ENCODE results near the gene RPL4. TPM values are rescaled to one million over a fixed set of nuclear protein-coding genes. Genes with fewer than 3 reads are reported as not detected.
A peak's percentile ranks its signal among the peaks of the same experiment; 100 is the strongest.
"Not testable (repeated sequence)": the region's sequence is repeated elsewhere in the genome, so short reads cannot be mapped to it uniquely, and the experiment has no call there.

RPL4 gene
- total RNA-seq, 2 experiments from 2014 or later: 6,298 to 6,391 TPM

- intact Hi-C loops (cut with micrococcal nuclease): loop anchor here (1.0 kb wide), 2 partner anchors 148 to 987 kb away; partner anchors contain the start of genes DPP8 and TIPIN
- Mint-ChIP-seq H3K4me3 (peak overlapping the region; percentile 99), H3K27ac (peak overlapping the region; percentile 98), H3K27me3 (ENCODE audit: low read depth) (no peaks in the 10 kb centered on the region), H3K4me1 (ENCODE audit: low read depth) (peaks cover 56% of the 10 kb centered on the region), H3K9me3 (no peaks in the 10 kb centered on the region), H3K36me3 (ENCODE audit: low read depth) (peaks cover 57% of the 10 kb centered on the region)
- CTCF ChIA-PET: interaction anchor here (0.6 kb wide), 1 partner anchor 217 kb away, joined by 3 read pairs; no protein-coding TSS in a partner anchor
- no peak for DNase-seq
Observed at GRCh38 chr15:66503780-66504562, 684 bp downstream of the RPL4 start.

GRCh38 chr15:66503041-66503648, 1.5 kb downstream of the RPL4 start:
- intact Hi-C loops (cut with micrococcal nuclease); H3K9me3 Mint-ChIP-seq; DNase-seq; H3K27me3 Mint-ChIP-seq (ENCODE audit: low read depth); CTCF ChIA-PET: not testable (repeated sequence)
- Mint-ChIP-seq H3K36me3 (ENCODE audit: low read depth) (peaks cover 61% of the 10 kb centered on the region), H3K27ac (peak overlapping the region; percentile 98), H3K4me1 (ENCODE audit: low read depth) (peaks cover 60% of the 10 kb centered on the region), H3K4me3 (peak overlapping the region; percentile 99)

DNA sequence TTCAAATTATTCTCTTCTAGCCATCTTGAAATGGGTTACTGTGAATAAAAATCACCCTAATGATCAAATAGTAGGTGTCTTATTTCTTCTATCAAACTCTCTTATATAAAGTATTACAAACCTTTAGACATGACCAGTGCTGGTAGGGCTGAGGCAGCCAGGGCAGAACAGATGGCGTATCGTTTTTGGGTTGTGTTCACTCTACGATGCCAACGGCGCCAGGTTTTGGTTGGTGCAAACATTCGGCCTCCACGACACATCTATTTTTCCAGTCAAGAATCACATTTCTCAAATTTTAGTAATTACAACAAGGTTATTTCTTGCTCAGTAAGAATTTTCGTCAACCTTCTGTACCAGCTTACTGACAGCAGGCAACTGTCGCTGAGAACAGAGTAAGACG, 2.2 kb downstream of the RPL4 start:
- CTCF ChIA-PET: no interaction called here

GRCh38 chr15:66500346-66500745, 4.3 kb downstream of the RPL4 start:
- peak overlapping the region; percentile 98 for H3K27ac Mint-ChIP-seq
- peaks cover 71% of the 10 kb centered on the region for H3K36me3 Mint-ChIP-seq (ENCODE audit: low read depth)
- peaks cover 54% of the 10 kb centered on the region for H3K4me1 Mint-ChIP-seq (ENCODE audit: low read depth)
- DNase-seq; H3K4me3 Mint-ChIP-seq; intact Hi-C loops (cut with micrococcal nuclease); H3K27me3 Mint-ChIP-seq (ENCODE audit: low read depth); H3K9me3 Mint-ChIP-seq: not testable (repeated sequence)
- CTCF ChIA-PET: interaction anchor here (0.6 to 5.9 kb wide), 2 partner anchors 114 to 122 kb away, joined by 4 to 40 read pairs; partner anchors contain the start of gene MAP2K1

More for the DNA sequence above, 2.2 kb downstream of the RPL4 start:
- intact Hi-C loops (cut with micrococcal nuclease): no loop called here
- peaks cover 58% of the 10 kb centered on the region for H3K4me1 Mint-ChIP-seq (ENCODE audit: low read depth)
- DNase-seq: no peak
- H3K27me3 Mint-ChIP-seq (ENCODE audit: low read depth): no peaks in the 10 kb centered on the region
- H3K36me3 Mint-ChIP-seq (ENCODE audit: low read depth): peaks cover 62% of the 10 kb centered on the region
- no peaks in the 10 kb centered on the region for H3K9me3 Mint-ChIP-seq
- H3K4me3 Mint-ChIP-seq: peak overlapping the region; percentile 99
- H3K27ac Mint-ChIP-seq: peak overlapping the region; percentile 98

- Mint-ChIP-seq H3K4me3 (no peak overlapping the region), H3K4me1 (ENCODE audit: low read depth) (peaks cover 61% of the 10 kb centered on the region)
Observed at GRCh38 chr15:66498501-66499386, 5.9 kb downstream of the RPL4 start.

DNA sequence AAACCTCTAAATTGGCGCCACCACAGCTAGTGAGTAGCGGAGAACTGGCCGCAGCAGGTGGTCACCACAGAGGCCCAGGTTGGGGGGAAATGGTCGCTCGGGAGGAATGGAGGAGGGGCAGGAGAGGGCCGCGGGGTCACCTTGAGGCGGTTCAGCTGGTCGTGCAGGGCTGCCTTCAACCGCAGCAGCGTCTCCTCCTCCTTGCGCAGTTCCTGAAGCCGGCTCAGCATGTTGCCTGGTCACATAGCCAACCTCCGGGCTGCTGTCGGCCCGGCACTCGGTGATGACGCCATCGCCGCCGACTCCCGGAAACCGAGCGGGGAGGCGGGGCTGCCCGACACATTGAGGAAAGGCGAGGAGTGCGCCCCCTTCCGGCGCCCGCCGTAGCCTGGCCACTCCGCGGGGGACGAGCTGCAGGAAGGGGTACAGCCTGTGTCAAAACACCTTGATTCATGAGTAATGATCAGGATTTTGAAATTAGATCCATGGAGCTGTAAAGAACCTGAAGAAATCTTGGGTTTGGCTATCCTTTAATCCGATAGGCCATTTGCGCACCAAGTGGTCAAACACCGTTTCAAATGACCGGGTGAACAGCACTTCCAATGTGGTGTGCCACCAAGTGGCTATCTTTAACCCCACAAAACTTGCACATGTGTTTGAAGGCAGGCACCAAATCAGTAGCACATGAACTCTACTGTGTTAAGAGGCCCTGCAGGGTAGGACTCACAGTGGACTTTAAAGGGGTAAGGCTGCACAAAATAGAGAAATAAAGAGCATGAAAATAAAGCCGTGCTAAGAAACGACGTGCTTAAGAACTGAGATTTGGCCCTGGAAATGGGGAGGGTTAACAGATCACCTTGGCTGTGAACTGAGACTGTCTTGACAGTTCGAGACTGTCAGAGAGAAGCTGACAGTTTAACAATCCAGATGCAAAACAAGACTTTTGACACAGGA, 6.9 kb downstream of the RPL4 start, which contains the start of gene SNAPC5:
Gene SNAPC5, minus strand, starts transcription at position 261 of the 954 bp plus-strand sequence. Its CDS starts 31 bp downstream, at position 230.
- Mint-ChIP-seq H3K36me3 (ENCODE audit: low read depth) (peaks cover 65% of the 10 kb centered on the region), H3K9me3 (no peaks in the 10 kb centered on the region), H3K4me3 (peak within 1 kb of the TSS; percentile 89), H3K27ac (peak within 1 kb of the TSS; percentile 95), H3K4me1 (ENCODE audit: low read depth) (peaks cover 60% of the 10 kb centered on the region), H3K27me3 (ENCODE audit: low read depth) (no peaks in the 10 kb centered on the region)
- DNase-seq: peak; percentile 98
- intact Hi-C loops (cut with micrococcal nuclease): loop anchor here (1.0 to 10.0 kb wide), 8 partner anchors 8 to 1193 kb away; partner anchors contain the start of genes MAP2K1, MEGF11, RNU5B-1 and TIPIN
- CTCF ChIA-PET: interaction anchor here (0.7 to 5.9 kb wide), 21 partner anchors 8 to 247 kb away, joined by 3 to 40 read pairs (median 4); partner anchors contain the start of genes MAP2K1, TIPIN and ZWILCH

More at GRCh38 chr15:66498501-66499386, 5.9 kb downstream of the RPL4 start:
- Mint-ChIP-seq H3K27ac (peak overlapping the region; percentile 95), H3K36me3 (ENCODE audit: low read depth) (peaks cover 69% of the 10 kb centered on the region), H3K27me3 (ENCODE audit: low read depth) (no peaks in the 10 kb centered on the region), H3K9me3 (no peaks in the 10 kb centered on the region)
- intact Hi-C loops (cut with micrococcal nuclease): loop anchor here (2.0 to 10.0 kb wide), 3 partner anchors 96 to 1194 kb away; partner anchors contain the start of genes MEGF11 and RNU5B-1
- CTCF ChIA-PET: interaction anchor here (0.7 to 5.9 kb wide), 18 partner anchors 8 to 248 kb away, joined by 3 to 40 read pairs (median 4); partner anchors contain the start of genes MAP2K1, TIPIN and ZWILCH
- DNase-seq: peak; percentile 14

DNA sequence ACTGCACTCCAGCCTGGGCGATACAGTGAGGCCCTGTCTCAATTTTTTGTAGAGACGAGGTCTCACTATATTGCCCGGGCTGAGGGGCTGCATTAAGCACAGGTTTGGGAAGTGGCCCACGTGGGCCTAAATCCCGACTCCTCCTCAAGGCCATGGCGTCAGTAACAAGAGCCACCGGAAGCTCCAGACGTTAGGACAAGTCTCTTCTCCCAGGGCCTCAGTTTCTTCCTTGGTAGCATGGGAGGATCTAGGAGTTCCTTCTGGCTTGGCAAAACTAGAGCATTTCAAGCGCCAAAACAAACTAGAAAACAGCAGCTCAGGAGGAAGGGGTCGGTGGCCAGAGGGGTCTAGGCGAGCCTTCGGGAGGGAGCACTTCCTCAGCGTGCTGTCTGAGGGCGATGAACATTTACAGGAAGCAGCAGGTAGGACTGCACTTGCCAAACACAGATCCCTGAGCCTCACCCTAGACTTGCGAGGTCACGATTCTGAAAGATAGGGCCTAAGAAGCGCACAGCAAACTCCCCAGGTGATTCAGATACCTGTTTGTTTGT, 7.6 kb downstream of the RPL4 start:
- Mint-ChIP-seq H3K27me3 (ENCODE audit: low read depth) (no peaks in the 10 kb centered on the region), H3K9me3 (no peaks in the 10 kb centered on the region), H3K4me1 (ENCODE audit: low read depth) (peaks cover 55% of the 10 kb centered on the region), H3K36me3 (ENCODE audit: low read depth) (peaks cover 60% of the 10 kb centered on the region), H3K27ac (peak overlapping the region; percentile 95), H3K4me3 (peak overlapping the region; percentile 89)
- CTCF ChIA-PET: interaction anchor here (0.7 to 5.9 kb wide), 11 partner anchors 9 to 246 kb away, joined by 3 to 40 read pairs (median 5); partner anchors contain the start of genes MAP2K1, TIPIN and ZWILCH
- intact Hi-C loops (cut with micrococcal nuclease): loop anchor here (1.0 to 10.0 kb wide), 7 partner anchors 8 to 1192 kb away; partner anchors contain the start of genes MAP2K1, RNU5B-1, TIPIN and ZWILCH
- no peak for DNase-seq

GRCh38 chr15:66494262-66494661, 10.4 kb downstream of the RPL4 start:
- Mint-ChIP-seq H3K27ac (peak overlapping the region; percentile 25), H3K36me3 (ENCODE audit: low read depth) (peaks cover 42% of the 10 kb centered on the region), H3K4me1 (ENCODE audit: low read depth) (peaks cover 36% of the 10 kb centered on the region), H3K27me3 (ENCODE audit: low read depth) (no peaks in the 10 kb centered on the region), H3K9me3 (no peaks in the 10 kb centered on the region), H3K4me3 (no peak overlapping the region)
- DNase-seq: no peak
- CTCF ChIA-PET: interaction anchor here (1.1 kb wide), 1 partner anchor 9 kb away, joined by 4 read pairs; no protein-coding TSS in a partner anchor
- intact Hi-C loops (cut with micrococcal nuclease): loop anchor here (10.0 kb wide), 1 partner anchor 1189 kb away; the partner anchor contains the start of gene RNU5B-1

- H3K36me3 Mint-ChIP-seq (ENCODE audit: low read depth): peaks cover 32% of the 10 kb centered on the region
- intact Hi-C loops (cut with micrococcal nuclease): loop anchor here (10.0 kb wide), 1 partner anchor 1187 kb away; the partner anchor contains the start of gene RNU5B-1
- H3K27ac Mint-ChIP-seq: peak overlapping the region; percentile 61
- H3K27me3 Mint-ChIP-seq (ENCODE audit: low read depth): no peaks in the 10 kb centered on the region
- no peak overlapping the region for H3K4me3 Mint-ChIP-seq
- CTCF ChIA-PET: interaction anchor here (0.5 to 1.9 kb wide), 2 partner anchors 105 to 133 kb away, joined by 4 to 5 read pairs; partner anchors contain the start of gene MAP2K1
- DNase-seq: no peak
- no peaks in the 10 kb centered on the region for H3K9me3 Mint-ChIP-seq
- H3K4me1 Mint-ChIP-seq (ENCODE audit: low read depth): peaks cover 28% of the 10 kb centered on the region
Observed at GRCh38 chr15:66491846-66492245, 12.8 kb downstream of the RPL4 start.

DNA sequence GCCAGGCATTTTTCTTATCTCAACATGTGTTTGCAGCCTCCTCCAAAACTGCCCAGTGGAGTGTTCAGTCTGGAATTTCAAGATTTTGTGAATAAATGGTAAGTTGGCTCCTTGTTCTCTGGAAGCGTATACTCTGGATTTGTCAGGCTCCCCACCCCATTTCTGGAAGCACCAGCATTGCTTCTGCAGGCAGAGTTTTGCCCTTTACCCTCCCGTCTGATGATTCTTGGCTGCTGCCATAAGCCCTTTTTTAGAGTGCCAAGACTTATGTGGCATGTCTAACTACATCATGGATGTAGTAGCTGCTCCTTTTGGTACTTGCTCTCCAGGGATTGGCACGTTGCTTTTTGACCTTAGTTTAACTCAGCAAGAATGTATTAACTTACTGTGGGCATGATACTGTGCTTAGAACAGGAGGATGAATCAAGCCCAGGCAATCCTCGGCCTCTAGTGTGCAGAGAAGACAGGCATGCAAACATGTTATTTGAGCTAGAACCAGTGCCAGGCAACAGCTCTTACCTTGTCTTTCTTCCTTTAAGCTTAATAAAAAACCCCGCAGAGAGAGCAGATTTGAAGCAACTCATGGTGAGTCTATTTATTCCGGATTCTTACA, 15.4 kb downstream of the RPL4 start:
- CTCF ChIA-PET: interaction anchor here (0.6 kb wide), 1 partner anchor 9 kb away, joined by 3 read pairs; the partner anchor contains the start of gene SNAPC5
- no peak for DNase-seq
- H3K4me3 Mint-ChIP-seq: no peak overlapping the region
- intact Hi-C loops (cut with micrococcal nuclease): no loop called here
- H3K4me1 Mint-ChIP-seq (ENCODE audit: low read depth): peaks cover 11% of the 10 kb centered on the region
- peaks cover 23% of the 10 kb centered on the region for H3K36me3 Mint-ChIP-seq (ENCODE audit: low read depth)
- no peaks in the 10 kb centered on the region for H3K9me3 Mint-ChIP-seq
- H3K27me3 Mint-ChIP-seq (ENCODE audit: low read depth): no peaks in the 10 kb centered on the region
- H3K27ac Mint-ChIP-seq: peak overlapping the region; percentile 61
